ENCODE measurements around the gene FTSJ1.

DNA sequence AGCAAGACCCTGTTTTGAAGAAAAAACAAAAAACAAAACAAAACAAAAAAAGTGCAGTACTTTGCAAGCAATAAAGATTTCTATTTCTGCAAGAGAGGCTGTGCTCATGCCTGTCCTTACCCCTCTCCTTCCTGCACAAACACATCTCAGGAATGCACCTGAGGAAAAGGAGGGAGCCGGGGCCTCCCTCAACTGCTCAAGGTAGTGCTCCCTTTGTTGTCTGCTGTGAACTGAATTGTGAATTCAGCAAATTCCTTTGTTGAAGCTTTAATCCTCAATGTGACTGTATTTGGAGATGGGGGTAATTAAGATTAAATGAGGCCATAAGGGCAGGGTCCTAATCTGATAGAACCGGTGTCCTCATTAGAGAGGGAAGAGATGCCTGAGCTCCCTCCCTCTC, 13.9 kb downstream of the FTSJ1 start:
- TF ChIP-seq, protein P1, sequence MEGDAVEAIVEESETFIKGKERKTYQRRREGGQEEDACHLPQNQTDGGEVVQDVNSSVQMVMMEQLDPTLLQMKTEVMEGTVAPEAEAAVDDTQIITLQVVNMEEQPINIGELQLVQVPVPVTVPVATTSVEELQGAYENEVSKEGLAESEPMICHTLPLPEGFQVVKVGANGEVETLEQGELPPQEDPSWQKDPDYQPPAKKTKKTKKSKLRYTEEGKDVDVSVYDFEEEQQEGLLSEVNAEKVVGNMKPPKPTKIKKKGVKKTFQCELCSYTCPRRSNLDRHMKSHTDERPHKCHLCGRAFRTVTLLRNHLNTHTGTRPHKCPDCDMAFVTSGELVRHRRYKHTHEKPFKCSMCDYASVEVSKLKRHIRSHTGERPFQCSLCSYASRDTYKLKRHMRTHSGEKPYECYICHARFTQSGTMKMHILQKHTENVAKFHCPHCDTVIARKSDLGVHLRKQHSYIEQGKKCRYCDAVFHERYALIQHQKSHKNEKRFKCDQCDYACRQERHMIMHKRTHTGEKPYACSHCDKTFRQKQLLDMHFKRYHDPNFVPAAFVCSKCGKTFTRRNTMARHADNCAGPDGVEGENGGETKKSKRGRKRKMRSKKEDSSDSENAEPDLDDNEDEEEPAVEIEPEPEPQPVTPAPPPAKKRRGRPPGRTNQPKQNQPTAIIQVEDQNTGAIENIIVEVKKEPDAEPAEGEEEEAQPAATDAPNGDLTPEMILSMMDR (IDR thresholded peaks at IDR 0.05; ENCODE audit: low read length), result no peak
- no peak for TF ChIP-seq EZH2 (optimal IDR thresholded peaks at IDR 0.05; ENCODE audit: low read depth, low read length)

All from MM.1S (cell line).